ENCODE measurements around the gene PCDHGA6.
"Not testable (repeated sequence)": the region's sequence is repeated elsewhere in the genome, so short reads cannot be mapped to it uniquely, and the experiment has no call there.

Gene PCDHGA6

GRCh38 chr5:141373673-141374317 is at the start of gene PCDHGA6:
TSS of gene PCDHGA6 (plus strand) at chr5:141373891. CDS start at chr5:141374084, 193 bp downstream.
- no peak for DNase-seq

- DNase-seq, result peak in 45 of 51 donors; percentile 1 to 78 (median 33)
These were observed 47.4 kb upstream of the PCDHGA6 start for GRCh38 chr5:141326088-141326854.

- no peak for DNase-seq
These were observed 45.5 kb upstream of the PCDHGA6 start for GRCh38 chr5:141328231-141328630.

- no peak for DNase-seq
These were observed 43.2 kb upstream of the PCDHGA6 start, which contains the start of gene PCDHGA1 for GRCh38 chr5:141330299-141331080. TSS of gene PCDHGA1 (plus strand) at chr5:141330514.

- not testable (repeated sequence) for DNase-seq
These were observed 41.1 kb upstream of the PCDHGA6 start for GRCh38 chr5:141332571-141332970.

- no peak for DNase-seq
These were observed 35.0 kb upstream of the PCDHGA6 start, which contains the start of gene PCDHGA2 for GRCh38 chr5:141338538-141339306. TSS of gene PCDHGA2 (plus strand) at chr5:141338760.

GRCh38 chr5:141340781-141341354 is 32.8 kb upstream of the PCDHGA6 start:
- DNase-seq, result not testable (repeated sequence)

GRCh38 chr5:141342773-141343172 is 30.9 kb upstream of the PCDHGA6 start:
- no peak for DNase-seq

GRCh38 chr5:141343242-141343952 is 30.3 kb upstream of the PCDHGA6 start, which contains the start of gene PCDHGA3:
TSS of gene PCDHGA3 (plus strand) at chr5:141343829. CDS start at chr5:141344034, 205 bp downstream.
- no peak for DNase-seq

- no peak for DNase-seq
These were observed 29.7 kb upstream of the PCDHGA6 start for GRCh38 chr5:141343953-141344463.

GRCh38 chr5:141345327-141345726 is 28.4 kb upstream of the PCDHGA6 start:
- no peak for DNase-seq

- DNase-seq, result not testable (repeated sequence)
These were observed 27.7 kb upstream of the PCDHGA6 start for GRCh38 chr5:141346017-141346416.

GRCh38 chr5:141349917-141350619 is 23.6 kb upstream of the PCDHGA6 start, which contains the start of gene PCDHGB1:
TSS of gene PCDHGB1 (plus strand) at chr5:141350099. CDS start at chr5:141350261, 162 bp downstream.
- DNase-seq, result peak in 7 of 51 donors; percentile 6 to 33 (median 16)

GRCh38 chr5:141351591-141351990 is 22.1 kb upstream of the PCDHGA6 start:
- DNase-seq, result no peak

- no peak for DNase-seq
These were observed 18.7 kb upstream of the PCDHGA6 start, which contains the start of gene PCDHGA4 for GRCh38 chr5:141354900-141355469. TSS of gene PCDHGA4 (plus strand) at chr5:141355021. CDS start at chr5:141355108, 87 bp downstream.

GRCh38 chr5:141355641-141356040 is 18.1 kb upstream of the PCDHGA6 start:
- DNase-seq, result no peak

GRCh38 chr5:141356133-141356532 is 17.6 kb upstream of the PCDHGA6 start:
- no peak for DNase-seq

GRCh38 chr5:141356950-141357349 is 16.7 kb upstream of the PCDHGA6 start:
- no peak for DNase-seq

Data from hypothalamus (tissue), 51 donors.